M059J (cell line): ENCODE data around the gene MRPL52. TPM values are rescaled to one million over a fixed set of nuclear protein-coding genes. Genes with fewer than 3 reads are reported as not detected.

Experiments
- DNase-seq: peaks from one replicate; pipeline ENCODE4 v3.0.0-alpha.2; 2012; ENCODE audit warnings: low read depth
- total RNA-seq: library from RNA; depleted of rRNA; stranded (reverse); fragments of >200 nt; shearing (Covaris generic); gene quantifications from 2 replicates; pipeline ENCODE4 v1.2.3, GENCODE V29; 2014; rRNA removed

MRPL52 gene
- total RNA-seq, 1 experiment from 2014 or later: 54.5 TPM

- no peak for DNase-seq
These were observed 52.4 kb downstream of the MRPL52 start for GRCh38 chr14:22882064-22882463.

DNA sequence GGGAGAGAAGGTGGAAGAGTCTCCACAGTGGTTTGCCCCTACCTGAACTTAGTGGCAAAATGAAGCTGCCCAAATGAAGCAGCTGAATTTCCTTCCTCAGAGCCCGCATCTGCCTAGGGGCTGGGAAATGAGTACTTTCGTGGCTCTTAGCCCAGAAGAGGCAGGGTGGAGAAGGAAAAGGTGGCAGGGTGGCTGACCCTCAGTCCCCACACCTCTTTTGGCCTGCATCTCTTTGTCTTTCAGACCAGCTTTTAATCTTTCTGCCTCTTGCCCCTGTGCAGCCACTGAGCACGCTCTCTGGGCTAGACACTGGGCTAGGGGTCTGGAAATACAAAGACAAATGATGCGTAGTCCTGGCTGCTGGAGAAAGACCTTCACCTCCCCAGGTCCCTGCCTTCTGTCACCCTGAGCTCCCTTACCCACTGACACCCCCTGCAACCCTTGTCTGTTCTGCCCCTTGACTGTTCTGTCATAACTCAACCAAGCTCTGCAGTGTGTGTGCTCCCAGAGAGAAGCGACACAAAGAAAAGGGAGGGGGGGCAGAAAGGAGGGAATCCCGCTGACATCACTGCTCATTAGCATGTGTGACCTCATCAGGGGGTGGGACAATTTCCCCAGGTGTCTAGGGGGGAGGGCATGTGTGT, 53.0 kb downstream of the MRPL52 start:
- DNase-seq: peak; percentile 34

GRCh38 chr14:22883173-22883976, 53.7 kb downstream of the MRPL52 start, which contains the start of gene REM2:
Gene REM2 (plus strand): TSS chr14:22883222. CDS start chr14:22883288, 66 bp downstream.
- no peak for DNase-seq

GRCh38 chr14:22884076-22884737, 54.5 kb downstream of the MRPL52 start:
- DNase-seq: no peak

Other genes starting within 250 kb of the MRPL52 start
- gene DAD1, start 240.7 kb upstream of the MRPL52 start, total RNA-seq: 515 and 811 TPM in 2 replicates
- 21.7 and 30.5 TPM in 2 replicates for gene ABHD4, start 231.6 kb upstream of the MRPL52 start, total RNA-seq
- gene OR6J1, start 185.5 kb upstream of the MRPL52 start, total RNA-seq: not detected in 2 replicates
- gene OXA1L, start 63.2 kb upstream of the MRPL52 start, total RNA-seq: 77.4 and 89.0 TPM in 2 replicates
- gene SLC7A7, start 14.5 kb upstream of the MRPL52 start, total RNA-seq: 2.6 and 3.6 TPM in 2 replicates
- 251 and 313 TPM in 2 replicates for gene MMP14, start 6.7 kb downstream of the MRPL52 start, total RNA-seq
- gene LRP10, start 41.9 kb downstream of the MRPL52 start, total RNA-seq: 51.6 and 115 TPM in 2 replicates
- gene REM2, start 53.3 kb downstream of the MRPL52 start, total RNA-seq: 0.52 TPM in 1 of 2 replicates, not detected in the other
- gene RBM23, start 89.3 kb downstream of the MRPL52 start, total RNA-seq: 104 and 140 TPM in 2 replicates
- gene PRMT5, start 99.5 kb downstream of the MRPL52 start, total RNA-seq: 67.3 and 83.3 TPM in 2 replicates
- 30.7 and 51.4 TPM in 2 replicates for gene HAUS4, start 127.2 kb downstream of the MRPL52 start, total RNA-seq
- gene AJUBA, start 152.7 kb downstream of the MRPL52 start, total RNA-seq: 23.9 and 55.5 TPM in 2 replicates
- 8.6 and 9.7 TPM in 2 replicates for gene C14orf93, start 180.3 kb downstream of the MRPL52 start, total RNA-seq
- gene PSMB5, start 205.0 kb downstream of the MRPL52 start, total RNA-seq: 267 and 297 TPM in 2 replicates
- not detected in 2 replicates for gene PSMB11, start 212.3 kb downstream of the MRPL52 start, total RNA-seq
- 7.5 and 13.7 TPM in 2 replicates for gene CDH24, start 227.6 kb downstream of the MRPL52 start, total RNA-seq